GM12892 (cell line): ENCODE data around the gene JUN.

Experiments used
- POLR2A ChIP-seq: IDR thresholded peaks from 2 replicates; pipeline ENCODE4 v1.6.1; 2011; ENCODE audit warnings: low read depth, low read length, control low read depth
- POLR2AphosphoS5 ChIP-seq: IDR thresholded peaks from 2 replicates; pipeline ENCODE4 v1.6.1; 2011; ENCODE audit warnings: low read depth, low read length, control low read depth

GRCh38 chr1:58813361-58813760 lies 29.5 kb upstream of the JUN start:
- TF ChIP-seq POLR2A (no peak), POLR2AphosphoS5 (no peak)
